Thoracic aorta (tissue), 2 donors: ENCODE data around the gene TEK. TPM values are rescaled to one million over a fixed set of nuclear protein-coding genes. Genes with fewer than 3 reads are reported as not detected.

Experiments
- ATAC-seq: fragments of 150-250 bp; one replicate; pipeline ENCODE4 v1.8.0; 2017; ENCODE audit warnings: low read depth; ENCODE audit not compliant: insufficient number of reproducible peaks, low FRiP score
- DNase-seq: peaks from one replicate; pipeline ENCODE4 v3.0.0-alpha.2; 2020; ENCODE audit warnings: low spot score
- H3K27ac ChIP-seq, 2 donors: fragments of 200-600 bp; sonication (generic); 1 replicate in 1 of 2; 2 replicates in 1 of 2; pipeline ENCODE4 v1.5.1; 2016; ENCODE audit warnings: mild to moderate bottlenecking in 2 of 2, moderate library complexity in 2 of 2
- H3K27me3 ChIP-seq: fragments of 200-600 bp; sonication (generic); replicated peaks from 2 replicates; pipeline ENCODE4 v1.6.0; 2016; ENCODE audit warnings: mild to moderate bottlenecking; ENCODE audit not compliant: insufficient read depth
- H3K36me3 ChIP-seq: fragments of 200-600 bp; sonication (generic); one replicate; pipeline ENCODE4 v1.5.1; 2016
- H3K4me1 ChIP-seq, 2 donors: fragments of 200-600 bp; sonication (generic); 1 replicate in 1 of 2; 2 replicates in 1 of 2; pipeline versions ENCODE4 v1.5.1 to v1.6.0; 2016; ENCODE audit warnings: low read depth in 2 of 2, mild to moderate bottlenecking in 1 of 2; ENCODE audit not compliant: control insufficient read depth in 1 of 2
- H3K4me3 ChIP-seq: fragments of 200-600 bp; sonication (generic); 2 replicates; pipeline ENCODE4 v1.5.1; 2016; ENCODE audit warnings: mild to moderate bottlenecking
- H3K9me3 ChIP-seq: fragments of 200-600 bp; sonication (generic); 2 replicates; pipeline ENCODE4 v1.5.1; 2016
- CTCF ChIP-seq: fragments of 200-600 bp; sonication (generic); IDR thresholded peaks from one replicate; pipeline ENCODE4 v1.5.1; 2019; ENCODE audit warnings: antibody characterized with exemption
- total RNA-seq, 2 donors: library from RNA; depleted of rRNA; stranded (reverse); fragments of >200 nt; gene quantifications; one replicate each; pipeline versions ENCODE4 v1.1.0 to v1.2.3, GENCODE V29; 2016

Gene TEK
- total RNA-seq, 2 donors from 2014 or later = 8.4 to 14.9 TPM

DNA sequence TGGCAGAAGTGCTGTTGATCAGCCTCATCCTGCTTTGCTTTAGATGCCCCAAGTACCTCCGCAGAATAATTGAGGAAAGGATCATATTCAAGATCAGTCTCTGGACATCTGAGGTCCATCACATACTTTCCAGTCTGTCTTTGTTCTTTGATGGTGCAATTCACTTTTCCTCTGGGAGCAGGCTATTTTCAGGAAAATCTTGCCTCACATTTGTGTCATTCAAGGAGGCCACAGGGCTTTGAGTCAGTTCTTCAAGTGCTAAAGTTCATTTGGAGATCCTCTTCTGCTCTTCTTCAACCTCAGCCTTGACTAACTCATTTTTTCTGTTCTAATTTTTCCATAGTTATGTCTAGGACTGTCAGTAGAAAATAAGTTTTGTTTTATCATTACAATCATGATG lies 169.3 kb downstream of the TEK start:
- H3K27ac ChIP-seq = no peak overlapping the region
- no peak overlapping the region for H3K4me3 ChIP-seq
- no peaks in the 10 kb centered on the region for H3K9me3 ChIP-seq
- no peak for TF ChIP-seq CTCF
- no peaks in the 10 kb centered on the region for H3K4me1 ChIP-seq
- H3K36me3 ChIP-seq = no peaks in the 10 kb centered on the region
- ATAC-seq = no peak
- DNase-seq = no peak
- H3K27me3 ChIP-seq = no peaks in the 10 kb centered on the region

DNA sequence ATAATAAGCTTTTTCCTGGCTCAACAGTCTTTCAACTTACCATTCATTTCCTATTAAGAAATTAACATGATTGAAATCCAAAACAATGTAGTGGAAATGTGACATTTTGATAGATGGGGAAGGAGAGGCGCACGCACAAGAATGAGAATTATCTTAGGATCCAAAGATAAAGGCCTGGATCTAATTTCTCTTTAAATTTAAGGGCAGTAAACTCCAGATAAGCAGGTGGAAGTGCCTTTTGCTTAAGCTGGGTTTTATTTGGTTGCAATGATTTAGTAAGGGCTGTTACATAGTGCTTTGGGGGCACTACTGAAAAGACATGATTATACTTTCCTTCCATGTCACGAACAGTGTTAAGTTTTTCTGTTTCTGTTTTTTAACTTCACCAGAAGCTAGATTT lies 170.6 kb downstream of the TEK start:
- no peak for ATAC-seq
- TF ChIP-seq CTCF = no peak

More for the DNA sequence above, 170.6 kb downstream of the TEK start:
- Histone ChIP-seq H3K4me3 (no peak overlapping the region), H3K9me3 (no peaks in the 10 kb centered on the region), H3K36me3 (no peaks in the 10 kb centered on the region), H3K27ac (no peak overlapping the region), H3K27me3 (no peaks in the 10 kb centered on the region), H3K4me1 (no peaks in the 10 kb centered on the region)
- no peak for DNase-seq

Other genes starting within 250 kb of the TEK start
- 10 to 100 TPM; 19.0 to 20.4 TPM for gene CAAP1, start 216.4 kb upstream of the TEK start, total RNA-seq
- 10 to 100 TPM; 33.2 to 34.1 TPM for gene PLAA, start 162.0 kb upstream of the TEK start, total RNA-seq
- 10 to 100 TPM; 12.5 to 41.4 TPM for gene IFT74, start 152.8 kb upstream of the TEK start, total RNA-seq
- not detected for gene LRRC19, start 103.6 kb upstream of the TEK start, total RNA-seq
- gene EQTN, start 187.9 kb downstream of the TEK start, total RNA-seq = not detected